Measurements from ENCODE around the gene RNF32.

DNA sequence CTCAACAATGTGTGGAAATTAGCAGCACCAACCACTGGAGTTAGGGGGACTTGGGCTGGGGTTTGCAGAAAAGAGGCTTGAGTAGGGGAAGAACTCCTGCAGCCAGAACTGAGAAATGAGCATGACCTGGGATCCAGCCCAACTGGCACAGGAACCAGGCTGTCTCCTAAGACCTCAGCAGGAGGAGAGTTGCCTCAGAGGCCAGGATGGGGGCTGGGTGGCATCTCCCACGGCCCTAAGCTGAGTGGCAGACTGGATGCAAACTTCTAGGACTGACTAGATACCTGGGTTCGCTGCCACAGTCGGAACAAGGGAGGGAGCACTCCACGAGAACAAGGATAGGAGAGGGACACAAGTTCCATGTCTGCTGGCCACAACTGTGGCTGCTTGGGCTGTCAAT, 62.6 kb downstream of the RNF32 start:
- no peak for TF ChIP-seq CTCF (IDR thresholded peaks at IDR 0.05)
- no peak for TF ChIP-seq POLR2A (IDR thresholded peaks at IDR 0.05)

All from upper lobe of left lung (tissue), 4 donors.